Liver (tissue), 9 donors: Measurements from ENCODE around the gene IL1RAPL2. TPM values are rescaled to one million over a fixed set of nuclear protein-coding genes. Genes with fewer than 3 reads are reported as not detected.

ENCODE experiments used
- DNase-seq: peaks from one replicate; pipeline ENCODE4 v3.0.0-alpha.2; 2017; ENCODE audit warnings: low spot score
- H3K27ac ChIP-seq, 2 donors: one replicate each; pipeline ENCODE4 v1.7.0; 2013; ENCODE audit warnings: inconsistent platforms in 2 of 2, low read length in 2 of 2, control low read depth in 1 of 2, low read depth in 1 of 2, mild to moderate bottlenecking in 1 of 2
- H3K27me3 ChIP-seq, 4 donors: one replicate each; pipeline versions ENCODE4 v1.6.1 to v1.7.0; 2013; ENCODE audit warnings: low read length in 3 of 4, inconsistent platforms in 1 of 4, mild to moderate bottlenecking in 1 of 4, moderate library complexity in 1 of 4; ENCODE audit not compliant: control insufficient read depth in 4 of 4, insufficient read depth in 4 of 4
- H3K36me3 ChIP-seq, 4 donors: one replicate each; pipeline versions ENCODE4 v1.6.1 to v1.7.0; 2013; ENCODE audit warnings: low read length in 3 of 4, mild to moderate bottlenecking in 3 of 4, low read depth in 1 of 4, moderate library complexity in 1 of 4; ENCODE audit not compliant: control insufficient read depth in 4 of 4, insufficient read depth in 3 of 4
- H3K4me1 ChIP-seq, 4 donors: one replicate each; pipeline versions ENCODE4 v1.6.1 to v1.7.0; 2013; ENCODE audit warnings: low read length in 3 of 4, mild to moderate bottlenecking in 3 of 4, moderate library complexity in 1 of 4; ENCODE audit not compliant: control insufficient read depth in 4 of 4, insufficient read depth in 4 of 4
- H3K4me3 ChIP-seq, 3 donors: one replicate each; pipeline versions ENCODE4 v1.6.1 to v1.7.0; 2013; ENCODE audit warnings: low read length in 3 of 3, control low read depth in 1 of 3, low read depth in 1 of 3, mild to moderate bottlenecking in 1 of 3
- H3K9ac ChIP-seq, 2 donors: one replicate each; pipeline ENCODE4 v1.7.0; 2013; ENCODE audit warnings: low read length in 2 of 2, mild to moderate bottlenecking in 2 of 2, moderate library complexity in 2 of 2, control low read depth in 1 of 2, low read depth in 1 of 2
- H3K9me3 ChIP-seq, 4 donors: one replicate each; pipeline versions ENCODE4 v1.6.1 to v1.7.0; 2013; ENCODE audit warnings: low read length in 3 of 4; ENCODE audit not compliant: control insufficient read depth in 4 of 4
- EGR1 ChIP-seq, 2 donors: IDR thresholded peaks; 2 replicates each; pipeline ENCODE4 v1.6.1; 2016 to 2018; ENCODE audit warnings: antibody characterized with exemption in 2 of 2, low read depth in 2 of 2
- FOXA1 ChIP-seq: IDR thresholded peaks from 2 replicates; pipeline ENCODE4 v1.6.1; 2016; ENCODE audit warnings: antibody characterized with exemption
- FOXA2 ChIP-seq: IDR thresholded peaks from 2 replicates; pipeline ENCODE4 v1.6.1; 2016; ENCODE audit warnings: antibody characterized with exemption
- GABPA ChIP-seq, 2 donors: IDR thresholded peaks in 1 of 2; conservative IDR thresholded peaks in 1 of 2; 2 replicates each; pipeline ENCODE4 v1.6.1; 2016; ENCODE audit warnings: antibody characterized with exemption in 2 of 2, mild to moderate bottlenecking in 1 of 2, moderate library complexity in 1 of 2
- HNF4A ChIP-seq, 2 donors: conservative IDR thresholded peaks; 2 replicates each; pipeline ENCODE4 v1.6.1; 2016; ENCODE audit warnings: antibody characterized with exemption in 2 of 2, mild to moderate bottlenecking in 2 of 2
- HNF4G ChIP-seq: IDR thresholded peaks from 2 replicates; pipeline ENCODE4 v1.6.1; 2016; ENCODE audit warnings: antibody characterized with exemption
- JUND ChIP-seq, 2 donors: IDR thresholded peaks; 2 replicates each; pipeline ENCODE4 v1.6.1; 2016; ENCODE audit warnings: antibody characterized with exemption in 2 of 2
- NR2F2 ChIP-seq: IDR thresholded peaks from 2 replicates; pipeline ENCODE4 v1.6.1; 2016; ENCODE audit warnings: antibody characterized with exemption
- RAD21 ChIP-seq, 2 donors: IDR thresholded peaks; 2 replicates each; pipeline ENCODE4 v1.6.1; 2016; ENCODE audit warnings: antibody characterized with exemption in 2 of 2, mild to moderate bottlenecking in 2 of 2
- RXRA ChIP-seq, 2 donors: IDR thresholded peaks; 2 replicates each; pipeline ENCODE4 v1.6.1; 2017 to 2018; ENCODE audit warnings: antibody characterized with exemption in 2 of 2, mild to moderate bottlenecking in 1 of 2
- SP1 ChIP-seq: IDR thresholded peaks from 2 replicates; pipeline ENCODE4 v1.6.1; 2018; ENCODE audit warnings: antibody characterized with exemption, mild to moderate bottlenecking
- TAF1 ChIP-seq: conservative IDR thresholded peaks from 2 replicates; pipeline ENCODE4 v1.6.1; 2016; ENCODE audit warnings: antibody characterized with exemption, mild to moderate bottlenecking
- YY1 ChIP-seq: IDR thresholded peaks from 2 replicates; pipeline ENCODE4 v1.6.1; 2016; ENCODE audit warnings: antibody characterized with exemption, mild to moderate bottlenecking
- polyA plus RNA-seq, 2 donors: library from polyadenylated mRNA; stranded (reverse) in 1 of 2; unstranded in 1 of 2; fragments of 200-250 nt in 1 of 2; fragments of >200 nt in 1 of 2; fragmentation: Nextera tagmentation in 1 of 2; extraction: Ambion mirVana in 1 of 2; gene quantifications; one replicate each; pipeline versions ENCODE4 v1.2.1 to v1.2.3, GENCODE V29; 2013 to 2015
- total RNA-seq, 2 donors: library from RNA; depleted of rRNA; stranded (reverse); fragments of >200 nt; gene quantifications; one replicate each; pipeline ENCODE4 v1.2.3, GENCODE V29; 2014
- TF ChIP-seq, protein P1 (sequence below): fragments of 150-350 bp; IDR thresholded peaks from 2 replicates; pipeline ENCODE4 v1.5.1; 2017; ENCODE audit warnings: improper control_type of control experiment, low read depth, low read length; ENCODE audit not compliant: missing input control
- TF ChIP-seq, protein P2 (sequence below): IDR thresholded peaks from 2 replicates; pipeline ENCODE4 v1.6.1; 2016; ENCODE audit warnings: antibody characterized with exemption
- TF ChIP-seq, protein P3 (sequence below): IDR thresholded peaks from 2 replicates; pipeline ENCODE4 v1.6.1; 2016; ENCODE audit warnings: antibody characterized with exemption
- TF ChIP-seq, protein P4 (sequence below): IDR thresholded peaks from 2 replicates; pipeline ENCODE4 v1.6.1; 2016; ENCODE audit warnings: antibody characterized with exemption
- TF ChIP-seq, protein P5 (sequence below): IDR thresholded peaks from 2 replicates; pipeline ENCODE4 v1.6.1; 2016; ENCODE audit warnings: antibody characterized with exemption, mild to moderate bottlenecking
- donor health status: healthy.
- donor health status: healthy.
- donor health status: healthy.
- donor health status: healthy.
- donor health status: healthy.

IL1RAPL2 gene
- total and polyA plus RNA-seq, 4 donors = 0.20 to 1.6 (median 0.91) TPM

DNA sequence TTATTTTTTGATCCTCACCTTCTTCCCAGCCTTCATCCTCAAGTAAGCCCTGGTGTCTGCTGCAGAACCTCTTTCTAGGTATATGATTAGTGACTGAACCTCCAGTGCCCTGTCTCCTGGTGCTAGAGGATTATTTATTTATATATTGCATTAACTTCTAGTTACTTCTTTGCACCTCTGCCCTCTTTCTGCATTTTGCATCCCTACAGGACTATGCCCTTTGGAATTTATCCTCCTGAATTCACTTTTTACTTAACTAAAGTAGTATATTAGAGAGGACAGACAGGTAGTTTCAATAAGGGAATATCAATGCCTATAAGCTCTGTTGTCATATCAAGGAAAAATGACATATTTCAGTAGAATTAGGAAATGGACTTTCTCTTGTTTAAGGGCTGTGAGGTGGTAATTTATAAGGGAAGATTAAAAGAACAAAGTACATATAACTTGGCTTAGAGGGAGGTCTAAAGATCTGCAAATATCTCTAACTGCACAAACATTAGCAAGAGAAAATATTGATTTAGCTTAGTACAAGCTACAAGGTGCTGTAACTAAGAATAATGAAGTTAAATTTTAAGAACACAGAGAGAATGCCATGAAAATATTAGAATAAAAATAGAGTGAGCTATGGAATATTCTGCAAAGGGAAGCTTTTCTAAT lies 472.8 kb downstream of the IL1RAPL2 start:
- Histone ChIP-seq H3K9ac (no peak overlapping the region), H3K4me1 (peaks cover 0 to 6% (median 3%) of the 10 kb centered on the region in 4 donors)

More for the DNA sequence above, 472.8 kb downstream of the IL1RAPL2 start:
- no peaks in the 10 kb centered on the region for H3K9me3 ChIP-seq
- no peak for DNase-seq
- no peaks in the 10 kb centered on the region for H3K36me3 ChIP-seq
- H3K4me3 ChIP-seq = no peak overlapping the region
- H3K27me3 ChIP-seq = no peaks in the 10 kb centered on the region
- TF ChIP-seq EGR1 (IDR thresholded peaks at IDR 0.05; ENCODE audit: low read depth in 2 of 2) (no peak), YY1 (no peak), FOXA1 (no peak), JUND (IDR thresholded peaks at IDR 0.05) (peak in 1 of 2 donors; percentile 27), GABPA (IDR thresholded peaks at IDR 0.05 in 1 of 2, conservative IDR thresholded peaks at IDR 0.05 in 1 of 2) (no peak), HNF4G (peak; percentile 74), SP1 (peak; percentile 68), NR2F2 (no peak), FOXA2 (no peak), RAD21 (IDR thresholded peaks at IDR 0.05) (peak in 1 of 2 donors; percentile 10), RXRA (IDR thresholded peaks at IDR 0.05) (peak; percentile 32 to 50), TAF1 (no peak), HNF4A (conservative IDR thresholded peaks at IDR 0.05) (peak; percentile 88 to 93)
- TF ChIP-seq, protein P1, sequence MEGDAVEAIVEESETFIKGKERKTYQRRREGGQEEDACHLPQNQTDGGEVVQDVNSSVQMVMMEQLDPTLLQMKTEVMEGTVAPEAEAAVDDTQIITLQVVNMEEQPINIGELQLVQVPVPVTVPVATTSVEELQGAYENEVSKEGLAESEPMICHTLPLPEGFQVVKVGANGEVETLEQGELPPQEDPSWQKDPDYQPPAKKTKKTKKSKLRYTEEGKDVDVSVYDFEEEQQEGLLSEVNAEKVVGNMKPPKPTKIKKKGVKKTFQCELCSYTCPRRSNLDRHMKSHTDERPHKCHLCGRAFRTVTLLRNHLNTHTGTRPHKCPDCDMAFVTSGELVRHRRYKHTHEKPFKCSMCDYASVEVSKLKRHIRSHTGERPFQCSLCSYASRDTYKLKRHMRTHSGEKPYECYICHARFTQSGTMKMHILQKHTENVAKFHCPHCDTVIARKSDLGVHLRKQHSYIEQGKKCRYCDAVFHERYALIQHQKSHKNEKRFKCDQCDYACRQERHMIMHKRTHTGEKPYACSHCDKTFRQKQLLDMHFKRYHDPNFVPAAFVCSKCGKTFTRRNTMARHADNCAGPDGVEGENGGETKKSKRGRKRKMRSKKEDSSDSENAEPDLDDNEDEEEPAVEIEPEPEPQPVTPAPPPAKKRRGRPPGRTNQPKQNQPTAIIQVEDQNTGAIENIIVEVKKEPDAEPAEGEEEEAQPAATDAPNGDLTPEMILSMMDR = no peak
- TF ChIP-seq, protein P2, sequence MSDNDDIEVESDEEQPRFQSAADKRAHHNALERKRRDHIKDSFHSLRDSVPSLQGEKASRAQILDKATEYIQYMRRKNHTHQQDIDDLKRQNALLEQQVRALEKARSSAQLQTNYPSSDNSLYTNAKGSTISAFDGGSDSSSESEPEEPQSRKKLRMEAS = no peak
- TF ChIP-seq, protein P3, sequence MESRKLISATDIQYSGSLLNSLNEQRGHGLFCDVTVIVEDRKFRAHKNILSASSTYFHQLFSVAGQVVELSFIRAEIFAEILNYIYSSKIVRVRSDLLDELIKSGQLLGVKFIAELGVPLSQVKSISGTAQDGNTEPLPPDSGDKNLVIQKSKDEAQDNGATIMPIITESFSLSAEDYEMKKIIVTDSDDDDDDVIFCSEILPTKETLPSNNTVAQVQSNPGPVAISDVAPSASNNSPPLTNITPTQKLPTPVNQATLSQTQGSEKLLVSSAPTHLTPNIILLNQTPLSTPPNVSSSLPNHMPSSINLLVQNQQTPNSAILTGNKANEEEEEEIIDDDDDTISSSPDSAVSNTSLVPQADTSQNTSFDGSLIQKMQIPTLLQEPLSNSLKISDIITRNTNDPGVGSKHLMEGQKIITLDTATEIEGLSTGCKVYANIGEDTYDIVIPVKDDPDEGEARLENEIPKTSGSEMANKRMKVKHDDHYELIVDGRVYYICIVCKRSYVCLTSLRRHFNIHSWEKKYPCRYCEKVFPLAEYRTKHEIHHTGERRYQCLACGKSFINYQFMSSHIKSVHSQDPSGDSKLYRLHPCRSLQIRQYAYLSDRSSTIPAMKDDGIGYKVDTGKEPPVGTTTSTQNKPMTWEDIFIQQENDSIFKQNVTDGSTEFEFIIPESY = peak; percentile 21
- TF ChIP-seq, protein P4, sequence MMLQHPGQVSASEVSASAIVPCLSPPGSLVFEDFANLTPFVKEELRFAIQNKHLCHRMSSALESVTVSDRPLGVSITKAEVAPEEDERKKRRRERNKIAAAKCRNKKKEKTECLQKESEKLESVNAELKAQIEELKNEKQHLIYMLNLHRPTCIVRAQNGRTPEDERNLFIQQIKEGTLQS = no peak
- TF ChIP-seq, protein P5, sequence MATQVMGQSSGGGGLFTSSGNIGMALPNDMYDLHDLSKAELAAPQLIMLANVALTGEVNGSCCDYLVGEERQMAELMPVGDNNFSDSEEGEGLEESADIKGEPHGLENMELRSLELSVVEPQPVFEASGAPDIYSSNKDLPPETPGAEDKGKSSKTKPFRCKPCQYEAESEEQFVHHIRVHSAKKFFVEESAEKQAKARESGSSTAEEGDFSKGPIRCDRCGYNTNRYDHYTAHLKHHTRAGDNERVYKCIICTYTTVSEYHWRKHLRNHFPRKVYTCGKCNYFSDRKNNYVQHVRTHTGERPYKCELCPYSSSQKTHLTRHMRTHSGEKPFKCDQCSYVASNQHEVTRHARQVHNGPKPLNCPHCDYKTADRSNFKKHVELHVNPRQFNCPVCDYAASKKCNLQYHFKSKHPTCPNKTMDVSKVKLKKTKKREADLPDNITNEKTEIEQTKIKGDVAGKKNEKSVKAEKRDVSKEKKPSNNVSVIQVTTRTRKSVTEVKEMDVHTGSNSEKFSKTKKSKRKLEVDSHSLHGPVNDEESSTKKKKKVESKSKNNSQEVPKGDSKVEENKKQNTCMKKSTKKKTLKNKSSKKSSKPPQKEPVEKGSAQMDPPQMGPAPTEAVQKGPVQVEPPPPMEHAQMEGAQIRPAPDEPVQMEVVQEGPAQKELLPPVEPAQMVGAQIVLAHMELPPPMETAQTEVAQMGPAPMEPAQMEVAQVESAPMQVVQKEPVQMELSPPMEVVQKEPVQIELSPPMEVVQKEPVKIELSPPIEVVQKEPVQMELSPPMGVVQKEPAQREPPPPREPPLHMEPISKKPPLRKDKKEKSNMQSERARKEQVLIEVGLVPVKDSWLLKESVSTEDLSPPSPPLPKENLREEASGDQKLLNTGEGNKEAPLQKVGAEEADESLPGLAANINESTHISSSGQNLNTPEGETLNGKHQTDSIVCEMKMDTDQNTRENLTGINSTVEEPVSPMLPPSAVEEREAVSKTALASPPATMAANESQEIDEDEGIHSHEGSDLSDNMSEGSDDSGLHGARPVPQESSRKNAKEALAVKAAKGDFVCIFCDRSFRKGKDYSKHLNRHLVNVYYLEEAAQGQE = no peak
- no peak overlapping the region for H3K27ac ChIP-seq
